CD4-positive, alpha-beta memory T cell (primary cell): ENCODE results near the gene RELT. TPM values are rescaled to one million over a fixed set of nuclear protein-coding genes. Genes with fewer than 3 reads are reported as not detected.

Experiments used
- CTCF ChIA-PET: fragments of 350-600 bp; sonication (Branson Sonifier 250); formaldehyde crosslinking; loops from one replicate; lab custom pipeline; 2021; ENCODE audit warnings: inconsistent platforms; ENCODE audit not compliant: partially characterized antibody; lab: Charles Lee
- POLR2A ChIA-PET: fragments of 350-600 bp; sonication (Branson Sonifier 250); formaldehyde crosslinking; loops from one replicate; lab custom pipeline; 2021; ENCODE audit not compliant: partially characterized antibody; lab: Charles Lee
- DNase-seq, 5 donors: peaks; one replicate each; pipeline versions ENCODE4 v3.0.0 to v3.0.0-alpha.2; 2020 to 2022; ENCODE audit warnings: mixed read lengths in 1 of 5
- H3K27ac ChIP-seq: one replicate; pipeline ENCODE4 v1.7.0; 2013; ENCODE audit warnings: low read depth, low read length
- H3K27me3 ChIP-seq: 2 replicates; pipeline ENCODE4 v1.7.0; 2013; ENCODE audit warnings: mild to moderate bottlenecking, low read length, moderate library complexity; ENCODE audit not compliant: insufficient read depth
- H3K36me3 ChIP-seq: 2 replicates; pipeline ENCODE4 v1.7.0; 2013; ENCODE audit warnings: mild to moderate bottlenecking, low read length, moderate library complexity; ENCODE audit not compliant: insufficient read depth
- H3K4me1 ChIP-seq: 2 replicates; pipeline ENCODE4 v1.7.0; 2013; ENCODE audit warnings: mild to moderate bottlenecking, low read length, moderate library complexity; ENCODE audit not compliant: insufficient read depth
- H3K4me3 ChIP-seq, 2 donors: one replicate each; pipeline ENCODE4 v1.7.0; 2013; ENCODE audit warnings: low read length in 2 of 2, mild to moderate bottlenecking in 1 of 2
- H3K9me3 ChIP-seq, 2 donors: one replicate each; pipeline ENCODE4 v1.7.0; 2013; ENCODE audit warnings: low read length in 2 of 2, control low read depth in 1 of 2; ENCODE audit not compliant: control insufficient read depth in 1 of 2
- H3K27ac Mint-ChIP-seq, 7 donors: one replicate each; pipeline ENCODE4 v1.8.0; 2020 to 2021; ENCODE audit warnings: mixed read lengths in 7 of 7, mild to moderate bottlenecking in 6 of 7, inconsistent platforms in 3 of 7, moderate library complexity in 3 of 7
- H3K27me3 Mint-ChIP-seq, 2 donors: one replicate each; pipeline ENCODE4 v1.8.0; 2020 to 2021; ENCODE audit warnings: mixed read lengths in 2 of 2
- H3K36me3 Mint-ChIP-seq, 2 donors: one replicate each; pipeline ENCODE4 v1.8.0; 2020 to 2021; ENCODE audit warnings: mixed read lengths in 2 of 2, inconsistent platforms in 1 of 2, mild to moderate bottlenecking in 1 of 2
- H3K4me1 Mint-ChIP-seq, 4 donors: one replicate each; pipeline ENCODE4 v1.8.0; 2020 to 2021; ENCODE audit warnings: mixed read lengths in 4 of 4, mild to moderate bottlenecking in 1 of 4
- H3K4me3 Mint-ChIP-seq, 8 donors: one replicate each; pipeline ENCODE4 v1.8.0; 2020 to 2021; ENCODE audit warnings: mixed read lengths in 8 of 8, mild to moderate bottlenecking in 7 of 8, moderate library complexity in 6 of 8, inconsistent platforms in 3 of 8
- H3K9me3 Mint-ChIP-seq, 8 donors: one replicate each; pipeline ENCODE4 v1.8.0; 2020 to 2021; ENCODE audit warnings: mixed read lengths in 8 of 8, mild to moderate bottlenecking in 5 of 8, inconsistent platforms in 3 of 8, moderate library complexity in 1 of 8
- intact Hi-C: fragments of 100-400 bp; cut with micrococcal nuclease; formaldehyde crosslinking; loops from one replicate; pipeline ENCODE4 v1.15.1; 2023
- polyA plus RNA-seq, 2 donors: library from polyadenylated mRNA; unstranded; fragments of 300-500 nt; fragmentation: Illumina TruSeq; gene quantifications; one replicate each; pipeline ENCODE4 v1.2.3, GENCODE V29; 2021
- total RNA-seq, 2 experiments: library from RNA; stranded (reverse); gene quantifications; one replicate each; pipeline ENCODE4 v1.2.3, GENCODE V29; 2021

RELT gene
- total and polyA plus RNA-seq, 4 experiments from 2014 or later, result 2.2 to 12.9 (median 8.6) TPM

DNA sequence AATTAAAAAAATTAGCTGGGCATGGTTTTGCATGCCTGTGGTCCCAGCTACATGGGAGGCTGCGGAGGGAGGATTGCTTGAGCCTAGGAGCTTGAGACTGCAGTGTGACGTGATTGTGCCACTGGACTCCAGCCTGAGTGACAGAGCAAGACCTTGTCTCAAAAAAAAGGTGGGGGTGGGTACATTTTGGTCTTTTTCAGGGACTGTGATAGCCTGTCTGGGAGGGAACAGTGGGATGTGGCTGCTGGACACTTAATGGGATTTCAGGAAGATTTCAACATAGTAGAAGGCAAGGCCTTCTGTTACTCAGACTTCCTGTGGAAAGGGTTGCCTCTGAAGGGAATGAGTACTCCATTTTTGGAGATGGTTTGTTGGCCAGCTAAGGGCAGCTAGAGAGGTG is 40.6 kb downstream of the RELT start:
- Mint-ChIP-seq H3K4me3 (no peak overlapping the region), H3K27ac (peak overlapping the region in 1 of 7 donors; percentile 39), H3K9me3 (no peaks in the 10 kb centered on the region), H3K4me1 (peaks cover 0 to 6% (median 4%) of the 10 kb centered on the region in 4 donors), H3K36me3 (peaks cover 29 to 36% of the 10 kb centered on the region in 2 donors), H3K27me3 (no peaks in the 10 kb centered on the region)
- DNase-seq, result no peak
- no peak overlapping the region for H3K27ac ChIP-seq
- ChIA-PET CTCF (interaction anchor here (1.1 kb wide), 1 partner anchor 81 kb away, joined by 3 read pairs; no protein-coding TSS in a partner anchor), POLR2A (no interaction called here)
- no peaks in the 10 kb centered on the region for H3K4me1 ChIP-seq
- intact Hi-C loops, result no loop called here
- peaks cover 3% of the 10 kb centered on the region for H3K36me3 ChIP-seq
- no peaks in the 10 kb centered on the region for H3K27me3 ChIP-seq
- H3K9me3 ChIP-seq, result no peaks in the 10 kb centered on the region
- H3K4me3 ChIP-seq, result no peak overlapping the region

DNA sequence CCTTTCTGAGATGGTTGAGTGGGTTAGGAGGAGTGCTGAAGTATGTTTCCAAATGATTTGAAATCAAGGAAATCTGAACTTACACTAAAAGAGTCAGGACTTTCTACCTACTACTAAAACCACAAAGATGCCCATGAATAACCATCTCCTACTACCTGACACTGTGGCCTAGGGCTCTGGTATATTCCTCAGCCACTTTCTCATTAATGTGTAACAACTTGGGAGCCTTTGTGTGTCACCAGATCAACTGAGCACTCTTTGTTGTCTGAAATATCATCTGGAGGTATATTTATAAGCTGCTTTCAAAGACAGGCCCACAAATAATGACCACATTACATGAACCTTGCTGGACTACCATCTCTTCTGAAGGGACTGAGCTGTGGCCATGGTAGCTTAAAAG is 43.9 kb downstream of the RELT start:
- Histone ChIP-seq H3K4me1 (no peaks in the 10 kb centered on the region), H3K9me3 (no peaks in the 10 kb centered on the region), H3K27me3 (no peaks in the 10 kb centered on the region), H3K27ac (no peak overlapping the region), H3K4me3 (no peak overlapping the region), H3K36me3 (peaks cover 3% of the 10 kb centered on the region)
- Mint-ChIP-seq H3K4me1 (peaks cover 0 to 2% (median under 1%) of the 10 kb centered on the region in 4 donors), H3K36me3 (peaks cover 29 to 31% of the 10 kb centered on the region in 2 donors), H3K27ac (no peak overlapping the region), H3K27me3 (no peaks in the 10 kb centered on the region), H3K9me3 (no peaks in the 10 kb centered on the region), H3K4me3 (no peak overlapping the region)
- no peak for DNase-seq
- ChIA-PET CTCF (no interaction called here), POLR2A (no interaction called here)
- intact Hi-C loops, result no loop called here

DNA sequence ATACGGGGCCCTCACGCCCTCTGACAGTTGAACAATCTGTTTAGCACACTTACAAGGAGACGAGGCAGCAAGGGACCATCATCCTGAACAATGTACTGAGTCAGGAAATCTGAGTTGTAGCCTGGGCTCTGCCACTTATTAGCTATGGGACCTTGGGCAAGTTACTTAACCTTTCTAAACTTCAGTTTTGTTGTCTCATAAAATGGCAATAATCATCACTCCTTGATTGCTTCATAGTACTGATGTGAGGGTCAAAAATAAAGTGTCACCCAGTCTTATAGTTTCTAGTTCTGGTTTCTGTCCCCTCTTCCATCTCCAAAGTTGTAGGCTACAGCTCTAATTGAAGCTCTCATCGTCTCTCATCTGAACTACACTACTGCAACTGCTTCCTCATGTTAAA is 46.7 kb downstream of the RELT start:
- H3K9me3 ChIP-seq, result no peaks in the 10 kb centered on the region
- H3K4me1 ChIP-seq, result no peaks in the 10 kb centered on the region
- H3K27me3 ChIP-seq, result no peaks in the 10 kb centered on the region
- Mint-ChIP-seq H3K27ac (no peak overlapping the region), H3K4me3 (no peak overlapping the region), H3K36me3 (peaks cover 16 to 18% of the 10 kb centered on the region in 2 donors), H3K27me3 (no peaks in the 10 kb centered on the region), H3K4me1 (no peaks in the 10 kb centered on the region), H3K9me3 (no peaks in the 10 kb centered on the region)
- H3K4me3 ChIP-seq, result no peak overlapping the region
- intact Hi-C loops, result no loop called here
- peaks cover 3% of the 10 kb centered on the region for H3K36me3 ChIP-seq
- ChIA-PET POLR2A (no interaction called here), CTCF (interaction anchor here (0.9 kb wide), 1 partner anchor 12 kb away, joined by 3 read pairs; no protein-coding TSS in a partner anchor)
- no peak overlapping the region for H3K27ac ChIP-seq
- DNase-seq, result no peak

DNA sequence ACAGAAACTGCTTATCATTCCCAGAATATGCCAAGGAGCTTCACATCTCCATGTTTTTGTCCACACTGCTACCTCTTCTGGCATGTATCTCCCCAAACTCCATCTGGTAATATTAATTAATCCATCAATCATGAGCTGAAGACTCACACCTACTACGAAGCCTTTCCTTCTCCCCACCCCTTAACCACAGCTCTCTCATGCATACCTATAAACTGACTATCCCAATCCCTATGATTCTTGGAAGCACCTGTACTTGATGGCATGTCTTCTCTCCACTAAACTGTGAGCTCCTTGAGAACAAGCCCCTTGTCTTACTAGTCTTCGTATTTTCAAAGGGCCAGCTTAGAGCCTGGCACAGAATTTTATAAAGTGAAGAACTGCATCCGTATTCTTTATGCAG is 47.3 kb downstream of the RELT start:
- Histone ChIP-seq H3K27ac (no peak overlapping the region), H3K9me3 (no peaks in the 10 kb centered on the region), H3K36me3 (peaks cover 3% of the 10 kb centered on the region), H3K4me3 (no peak overlapping the region), H3K4me1 (no peaks in the 10 kb centered on the region), H3K27me3 (no peaks in the 10 kb centered on the region)
- H3K9me3 Mint-ChIP-seq, result no peaks in the 10 kb centered on the region
- H3K27ac Mint-ChIP-seq, result no peak overlapping the region
- no peaks in the 10 kb centered on the region for H3K27me3 Mint-ChIP-seq
- intact Hi-C loops, result no loop called here
- ChIA-PET POLR2A (no interaction called here), CTCF (interaction anchor here (0.9 kb wide), 1 partner anchor 12 kb away, joined by 3 read pairs; no protein-coding TSS in a partner anchor)
- H3K36me3 Mint-ChIP-seq, result peaks cover 10 to 14% of the 10 kb centered on the region in 2 donors
- H3K4me1 Mint-ChIP-seq, result peaks cover 0 to 2% (median under 1%) of the 10 kb centered on the region in 4 donors
- no peak overlapping the region for H3K4me3 Mint-ChIP-seq
- DNase-seq, result no peak

DNA sequence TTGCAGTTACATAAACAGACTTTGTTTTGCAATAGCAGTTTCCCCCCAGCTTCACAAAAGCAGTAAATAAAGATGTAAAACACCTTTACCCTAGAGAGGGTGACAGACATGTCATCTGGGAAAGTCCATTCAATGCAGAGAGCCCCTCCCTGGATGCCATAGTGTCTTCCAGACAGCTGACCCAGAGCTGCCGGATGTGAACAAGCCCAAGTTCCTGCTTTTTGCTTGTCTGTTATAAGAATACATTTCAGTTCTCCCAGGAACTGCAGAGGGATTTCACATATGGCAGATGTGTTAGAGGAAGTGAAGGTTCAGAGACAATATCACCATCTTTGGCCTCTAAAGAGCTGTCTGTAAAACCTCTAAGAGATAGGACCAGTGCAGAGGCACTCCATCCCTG is 48.9 kb downstream of the RELT start:
- H3K4me3 Mint-ChIP-seq, result no peak overlapping the region
- H3K27me3 Mint-ChIP-seq, result no peaks in the 10 kb centered on the region
- no peaks in the 10 kb centered on the region for H3K9me3 ChIP-seq
- H3K9me3 Mint-ChIP-seq, result no peaks in the 10 kb centered on the region
- no peak overlapping the region for H3K27ac ChIP-seq
- H3K36me3 Mint-ChIP-seq, result peaks cover 7 to 12% of the 10 kb centered on the region in 2 donors
- intact Hi-C loops, result no loop called here
- CTCF ChIA-PET, result interaction anchor here (2.1 kb wide), 1 partner anchor 73 kb away, joined by 4 read pairs; no protein-coding TSS in a partner anchor
- no peaks in the 10 kb centered on the region for H3K27me3 ChIP-seq
- H3K4me1 ChIP-seq, result no peaks in the 10 kb centered on the region
- H3K4me1 Mint-ChIP-seq, result peaks cover 0 to 2% (median under 1%) of the 10 kb centered on the region in 4 donors
- no peak for DNase-seq
- H3K27ac Mint-ChIP-seq, result peak overlapping the region in 1 of 7 donors; percentile 8
- POLR2A ChIA-PET, result interaction anchor here (0.8 kb wide), 1 partner anchor 10 kb away, joined by 3 read pairs; no protein-coding TSS in a partner anchor
- no peaks in the 10 kb centered on the region for H3K36me3 ChIP-seq
- no peak overlapping the region for H3K4me3 ChIP-seq

DNA sequence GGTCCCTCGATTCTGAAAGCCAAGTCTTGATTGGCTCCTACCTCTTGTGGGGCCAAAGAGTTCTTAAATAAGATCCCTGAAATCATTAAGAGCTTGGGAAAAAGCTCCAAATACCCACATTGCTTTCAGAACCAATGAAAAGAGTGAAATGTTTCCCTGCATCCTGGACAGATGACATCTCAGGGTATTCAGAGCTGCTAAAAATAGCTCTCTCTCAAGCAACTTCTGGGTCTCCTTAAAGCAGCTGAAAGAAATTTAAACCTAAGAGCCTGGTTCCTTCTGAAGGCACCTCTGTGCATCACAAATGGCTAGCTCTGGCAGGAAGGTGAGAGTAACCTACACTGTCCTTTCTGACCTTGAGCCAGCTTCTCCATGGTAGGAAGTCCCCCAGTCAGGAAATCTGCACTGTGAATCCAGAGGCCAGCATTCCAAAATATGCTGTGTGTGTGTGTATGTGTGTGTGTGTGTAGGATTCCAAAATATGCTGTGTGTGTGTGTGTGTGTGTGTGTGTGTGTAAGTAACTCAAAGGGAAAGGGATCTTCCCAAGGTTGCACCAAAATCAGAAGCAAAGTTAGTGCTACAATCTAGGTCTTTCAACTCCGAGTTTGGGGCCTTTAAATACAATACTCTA is 50.1 kb downstream of the RELT start:
- H3K4me1 ChIP-seq, result no peaks in the 10 kb centered on the region
- H3K27ac ChIP-seq, result no peak overlapping the region
- Mint-ChIP-seq H3K27me3 (no peaks in the 10 kb centered on the region), H3K4me3 (no peak overlapping the region), H3K4me1 (peaks cover 0 to 2% (median under 1%) of the 10 kb centered on the region in 4 donors), H3K27ac (no peak overlapping the region), H3K9me3 (no peaks in the 10 kb centered on the region), H3K36me3 (peaks cover 8 to 9% of the 10 kb centered on the region in 2 donors)
- H3K9me3 ChIP-seq, result no peaks in the 10 kb centered on the region
- ChIA-PET CTCF (interaction anchor here (1.0 kb wide), 2 partner anchors 91 to 201 kb away, joined by 3 to 4 read pairs; no protein-coding TSS in a partner anchor), POLR2A (no interaction called here)
- H3K36me3 ChIP-seq, result no peaks in the 10 kb centered on the region
- DNase-seq, result no peak
- H3K4me3 ChIP-seq, result no peak overlapping the region
- intact Hi-C loops, result no loop called here
- H3K27me3 ChIP-seq, result no peaks in the 10 kb centered on the region

DNA sequence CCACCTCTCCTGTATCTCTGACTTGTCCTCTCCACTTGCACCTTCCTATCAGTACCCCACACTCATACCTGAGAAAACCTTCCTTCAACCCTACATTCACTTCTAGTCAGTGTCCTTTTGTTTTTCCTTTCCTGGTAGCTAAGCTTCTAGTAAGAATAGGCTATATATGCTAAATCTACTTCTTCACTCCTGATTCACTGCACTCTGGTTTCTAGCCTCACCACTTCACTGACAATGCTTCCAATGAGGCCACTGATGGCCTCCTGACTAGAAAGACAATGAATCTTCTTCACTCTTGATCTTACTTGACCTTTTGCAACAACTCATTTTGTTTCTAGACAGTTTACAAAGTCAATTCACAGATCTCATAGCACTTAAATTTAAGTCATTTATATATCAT is 52.0 kb downstream of the RELT start:
- Histone ChIP-seq H3K27me3 (no peaks in the 10 kb centered on the region), H3K9me3 (no peaks in the 10 kb centered on the region), H3K4me3 (no peak overlapping the region), H3K36me3 (no peaks in the 10 kb centered on the region), H3K4me1 (no peaks in the 10 kb centered on the region), H3K27ac (no peak overlapping the region)
- intact Hi-C loops, result no loop called here
- DNase-seq, result no peak
- Mint-ChIP-seq H3K9me3 (no peaks in the 10 kb centered on the region), H3K27ac (peak overlapping the region in 2 of 7 donors; percentile 19 to 57), H3K4me1 (peaks cover 0 to 2% (median under 1%) of the 10 kb centered on the region in 4 donors), H3K36me3 (peaks cover 9% of the 10 kb centered on the region in 2 donors), H3K27me3 (no peaks in the 10 kb centered on the region), H3K4me3 (no peak overlapping the region)
- ChIA-PET CTCF (interaction anchor here (1.2 kb wide), 1 partner anchor 170 kb away, joined by 3 read pairs; no protein-coding TSS in a partner anchor), POLR2A (no interaction called here)
